ENCODE results near the gene EPB41.

- TF ChIP-seq EZH2 (IDR thresholded peaks at IDR 0.05; ENCODE audit: insufficient read depth, poor library complexity, severe bottlenecking), result no peak
- no peak for TF ChIP-seq EZH2phosphoT487 (IDR thresholded peaks at IDR 0.05; ENCODE audit: insufficient read depth, low read depth)
Observed at GRCh38 chr1:29166291-29166878, 252.0 kb downstream of the EPB41 start.

All from GM23248 (cell line).